Gastrocnemius medialis (tissue), 4 donors: ENCODE measurements around the gene ETHE1. TPM values are rescaled to one million over a fixed set of nuclear protein-coding genes. Genes with fewer than 3 reads are reported as not detected.

ENCODE experiments used
- ATAC-seq, 2 donors: fragments of 150-250 bp; one replicate each; pipeline ENCODE4 v1.9.1; 2016
- DNase-seq, 2 donors: peaks; one replicate each; pipeline ENCODE4 v3.0.0-alpha.2; 2019
- H3K27ac ChIP-seq, 4 donors: fragments of 200-600 bp; sonication (generic); 1 replicate in 1 of 4; 2 replicates in 3 of 4; pipeline ENCODE4 v1.5.1; 2016 to 2018; ENCODE audit warnings: mild to moderate bottlenecking in 2 of 4, moderate library complexity in 1 of 4
- H3K27me3 ChIP-seq, 3 donors: fragments of 200-600 bp; sonication (generic) in 2 of 3; 1 replicate in 1 of 3; 2 replicates in 2 of 3; pipeline versions ENCODE4 v1.5.1 to v1.6.0; 2016 to 2019; ENCODE audit warnings: mild to moderate bottlenecking in 1 of 3, moderate library complexity in 1 of 3
- H3K36me3 ChIP-seq, 2 donors: fragments of 200-600 bp; sonication (generic) in 1 of 2; one replicate each; pipeline ENCODE4 v1.5.1; 2017 to 2018
- H3K4me1 ChIP-seq, 2 donors: fragments of 200-600 bp; sonication (generic) in 1 of 2; one replicate each; pipeline ENCODE4 v1.5.1; 2016 to 2017; ENCODE audit warnings: mild to moderate bottlenecking in 2 of 2
- H3K4me3 ChIP-seq, 4 donors: fragments of 200-600 bp; sonication (generic) in 3 of 4; 1 replicate in 1 of 4; 2 replicates in 3 of 4; pipeline ENCODE4 v1.5.1; 2016 to 2019; ENCODE audit warnings: mild to moderate bottlenecking in 2 of 4
- H3K9me3 ChIP-seq, 3 donors: fragments of 200-600 bp; sonication (generic) in 2 of 3; 1 replicate in 1 of 3; 2 replicates in 2 of 3; pipeline ENCODE4 v1.5.1; 2016 to 2019
- POLR2A ChIP-seq, 2 donors: fragments of 450-650 bp; IDR thresholded peaks; one replicate each; pipeline ENCODE4 v1.6.1; 2017; ENCODE audit warnings: antibody characterized with exemption in 2 of 2, mild to moderate bottlenecking in 2 of 2, moderate library complexity in 2 of 2
- in situ Hi-C, 4 donors: fragments of 200-750 bp; cut with MboI; loops; one replicate each; pipeline versions ENCODE4 v1.15.0 to v1.8.0; 2017; ENCODE audit warnings: low sequenced_read_pairs in 4 of 4
- intact Hi-C: fragments of 100-400 bp; cut with DNase I; formaldehyde crosslinking; loops from one replicate; pipeline ENCODE4 v1.15.1; 2023; ENCODE audit warnings: low total_unique reads
- total RNA-seq, 4 donors: library from RNA; depleted of rRNA; stranded (reverse); fragments of >200 nt; gene quantifications; one replicate each; pipeline versions ENCODE4 v1.1.0 to v1.2.3, GENCODE V29; 2016
- TF ChIP-seq, protein P1 (sequence below), 5 experiments: fragments of 450-650 bp in 3 of 5; fragments of 200-600 bp in 2 of 5; sonication (generic) in 2 of 5; IDR thresholded peaks in 4 of 5; conservative IDR thresholded peaks in 1 of 5; 1 replicate in 4 of 5; 2 replicates in 1 of 5; pipeline ENCODE4 v1.5.1; 2016 to 2019; ENCODE audit warnings: antibody characterized with exemption in 5 of 5, mild to moderate bottlenecking in 3 of 5, moderate library complexity in 3 of 5

Gene ETHE1
- total RNA-seq, 4 donors from 2014 or later: 18.6 to 34.8 (median 29.2) TPM

DNA sequence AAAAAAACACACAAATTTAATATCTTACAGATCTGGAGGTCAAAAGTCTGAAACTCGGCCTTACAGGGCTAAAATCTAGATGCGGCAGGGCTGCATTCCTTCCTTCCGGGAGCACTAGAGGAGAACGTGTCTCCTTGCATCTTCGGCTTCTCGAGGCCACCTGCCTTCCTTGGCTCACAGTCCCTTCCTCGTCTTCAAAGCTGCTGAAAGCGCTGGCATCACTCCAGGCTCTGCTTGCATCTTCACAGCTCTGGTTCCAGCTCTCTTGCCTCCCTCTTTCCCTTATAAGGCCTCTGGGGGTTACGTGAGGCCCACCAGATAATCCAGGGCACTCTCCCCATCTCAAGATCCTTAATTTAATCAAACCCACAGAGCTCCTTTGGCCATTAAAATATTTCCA, 37.8 kb upstream of the ETHE1 start:
- DNase-seq (no peak), ATAC-seq (no peak)
- in situ Hi-C loops: no loop called here
- Histone ChIP-seq H3K36me3 (peaks cover 0 to 15% of the 10 kb centered on the region in 2 donors), H3K4me1 (peaks cover 6 to 12% of the 10 kb centered on the region in 2 donors), H3K27me3 (no peaks in the 10 kb centered on the region), H3K4me3 (no peak overlapping the region), H3K27ac (no peak overlapping the region), H3K9me3 (no peaks in the 10 kb centered on the region)
- intact Hi-C loops: no loop called here
- TF ChIP-seq, protein P1, sequence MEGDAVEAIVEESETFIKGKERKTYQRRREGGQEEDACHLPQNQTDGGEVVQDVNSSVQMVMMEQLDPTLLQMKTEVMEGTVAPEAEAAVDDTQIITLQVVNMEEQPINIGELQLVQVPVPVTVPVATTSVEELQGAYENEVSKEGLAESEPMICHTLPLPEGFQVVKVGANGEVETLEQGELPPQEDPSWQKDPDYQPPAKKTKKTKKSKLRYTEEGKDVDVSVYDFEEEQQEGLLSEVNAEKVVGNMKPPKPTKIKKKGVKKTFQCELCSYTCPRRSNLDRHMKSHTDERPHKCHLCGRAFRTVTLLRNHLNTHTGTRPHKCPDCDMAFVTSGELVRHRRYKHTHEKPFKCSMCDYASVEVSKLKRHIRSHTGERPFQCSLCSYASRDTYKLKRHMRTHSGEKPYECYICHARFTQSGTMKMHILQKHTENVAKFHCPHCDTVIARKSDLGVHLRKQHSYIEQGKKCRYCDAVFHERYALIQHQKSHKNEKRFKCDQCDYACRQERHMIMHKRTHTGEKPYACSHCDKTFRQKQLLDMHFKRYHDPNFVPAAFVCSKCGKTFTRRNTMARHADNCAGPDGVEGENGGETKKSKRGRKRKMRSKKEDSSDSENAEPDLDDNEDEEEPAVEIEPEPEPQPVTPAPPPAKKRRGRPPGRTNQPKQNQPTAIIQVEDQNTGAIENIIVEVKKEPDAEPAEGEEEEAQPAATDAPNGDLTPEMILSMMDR (IDR thresholded peaks at IDR 0.05 in 4 of 5, conservative IDR thresholded peaks at IDR 0.05 in 1 of 5): no peak
- no peak for TF ChIP-seq POLR2A (IDR thresholded peaks at IDR 0.05)

DNA sequence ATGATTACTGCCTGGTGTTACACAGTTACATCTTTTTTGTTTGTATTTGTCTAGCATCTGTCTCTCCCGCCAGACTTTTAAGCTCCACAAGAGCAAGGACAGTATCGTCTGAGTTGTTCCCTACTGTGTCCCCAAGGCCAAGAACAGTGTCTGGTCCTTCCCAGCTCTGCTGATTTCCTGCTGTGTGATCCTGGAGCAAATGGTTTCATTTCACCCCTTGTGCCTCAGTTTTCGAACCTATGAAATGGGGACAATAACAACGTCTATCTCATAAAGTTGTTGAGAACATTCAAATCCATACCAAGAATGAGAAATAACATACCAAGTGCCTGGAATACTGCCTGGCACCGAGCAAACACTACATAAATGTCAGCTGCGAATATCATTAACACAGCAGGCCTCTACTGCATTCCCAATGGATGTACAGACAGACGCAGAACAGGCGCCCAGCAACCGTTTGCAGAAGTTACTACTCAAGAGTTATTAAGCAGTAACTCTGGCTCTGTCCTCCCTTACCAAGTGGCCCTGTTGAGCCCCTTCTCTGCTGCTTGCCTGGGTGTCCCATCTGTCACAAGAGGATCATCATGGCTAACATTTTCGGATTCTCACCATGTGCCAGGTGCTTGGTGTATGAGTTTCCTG, 36.9 kb upstream of the ETHE1 start:
- Histone ChIP-seq H3K27ac (no peak overlapping the region), H3K4me3 (no peak overlapping the region), H3K4me1 (peaks cover 6 to 12% of the 10 kb centered on the region in 2 donors), H3K27me3 (no peaks in the 10 kb centered on the region), H3K36me3 (peaks cover 0 to 18% of the 10 kb centered on the region in 2 donors), H3K9me3 (no peaks in the 10 kb centered on the region)
- ATAC-seq (no peak), DNase-seq (no peak)
- TF ChIP-seq POLR2A (IDR thresholded peaks at IDR 0.05): no peak
- TF ChIP-seq, protein P1 (IDR thresholded peaks at IDR 0.05 in 4 of 5, conservative IDR thresholded peaks at IDR 0.05 in 1 of 5): no peak
- in situ Hi-C loops (no loop called here), intact Hi-C loops (no loop called here)

GRCh38 chr19:43562698-43563241, 35.8 kb upstream of the ETHE1 start:
- no peak overlapping the region for H3K4me3 ChIP-seq
- in situ Hi-C loops: no loop called here

DNA sequence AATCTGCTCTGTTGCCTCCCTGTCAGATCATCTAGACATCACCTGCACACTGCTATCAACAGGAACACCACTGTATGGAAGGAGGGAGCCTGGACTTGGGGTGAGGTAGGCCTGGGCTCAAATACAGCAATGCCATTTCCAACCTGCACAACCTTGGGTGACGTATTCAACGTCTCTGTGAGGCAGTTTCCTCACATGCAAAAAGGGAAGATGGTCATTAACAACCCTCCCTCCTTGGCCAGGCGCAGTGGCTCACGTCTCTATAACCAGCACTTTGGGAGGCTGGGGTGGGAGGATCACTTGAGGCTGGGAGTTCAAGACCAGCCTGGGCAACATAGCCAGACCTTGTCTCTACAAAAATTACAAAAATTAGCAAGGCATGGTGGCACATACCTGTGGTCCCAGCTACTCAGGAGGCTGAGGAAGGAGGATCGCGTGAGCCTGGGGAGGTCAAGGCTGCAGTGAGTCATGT, 35.3 kb upstream of the ETHE1 start:
- H3K36me3 ChIP-seq: peaks cover 0 to 22% of the 10 kb centered on the region in 2 donors

More at GRCh38 chr19:43562698-43563241, 35.8 kb upstream of the ETHE1 start:
- H3K9me3 ChIP-seq: no peaks in the 10 kb centered on the region
- peaks cover 0 to 22% of the 10 kb centered on the region in 2 donors for H3K36me3 ChIP-seq
- DNase-seq: peak; percentile 57 to 69
- TF ChIP-seq POLR2A (IDR thresholded peaks at IDR 0.05): no peak
- TF ChIP-seq, protein P1 (IDR thresholded peaks at IDR 0.05 in 4 of 5, conservative IDR thresholded peaks at IDR 0.05 in 1 of 5): no peak
- peaks cover 6 to 12% of the 10 kb centered on the region in 2 donors for H3K4me1 ChIP-seq
- ATAC-seq: peak; percentile 88 to 94
- H3K27ac ChIP-seq: peak overlapping the region; percentile 34 to 64 (median 58)
- no peaks in the 10 kb centered on the region for H3K27me3 ChIP-seq
- intact Hi-C loops: no loop called here

More for the DNA sequence above, 35.3 kb upstream of the ETHE1 start:
- Histone ChIP-seq H3K27me3 (no peaks in the 10 kb centered on the region), H3K27ac (peak overlapping the region; percentile 34 to 64 (median 58)), H3K4me1 (peaks cover 6 to 12% of the 10 kb centered on the region in 2 donors), H3K4me3 (no peak overlapping the region), H3K9me3 (no peaks in the 10 kb centered on the region)
- intact Hi-C loops (no loop called here), in situ Hi-C loops (no loop called here)
- no peak for TF ChIP-seq POLR2A (IDR thresholded peaks at IDR 0.05)
- TF ChIP-seq, protein P1 (IDR thresholded peaks at IDR 0.05 in 4 of 5, conservative IDR thresholded peaks at IDR 0.05 in 1 of 5): no peak
- DNase-seq (no peak), ATAC-seq (no peak)
